Prostate gland (tissue), 2 donors: Measurements from ENCODE around the gene TCF7L2.

Source experiments
- CTCF ChIP-seq, 4 experiments: fragments of 200-600 bp in 2 of 4; fragments of 450-650 bp in 2 of 4; sonication (generic) in 2 of 4; IDR thresholded peaks; 1 replicate in 3 of 4; 2 replicates in 1 of 4; pipeline ENCODE4 v1.5.1; 2016 to 2019; ENCODE audit warnings: antibody characterized with exemption in 4 of 4, mild to moderate bottlenecking in 2 of 4, moderate library complexity in 2 of 4
- POLR2A ChIP-seq: fragments of 450-650 bp; IDR thresholded peaks from one replicate; pipeline ENCODE4 v1.6.1; 2016; ENCODE audit warnings: antibody characterized with exemption, mild to moderate bottlenecking

GRCh38 chr10:113177156-113177935, 227.3 kb downstream of the TCF7L2 start:
- TF ChIP-seq CTCF (IDR thresholded peaks at IDR 0.05) (no peak), POLR2A (no peak)
